Measurements from ENCODE around the gene REXO4.
"Not testable (repeated sequence)": the region's sequence is repeated elsewhere in the genome, so short reads cannot be mapped to it uniquely, and the experiment has no call there.

The REXO4 gene

GRCh38 chr9:133456409-133456808 is 38.6 kb upstream of the REXO4 start:
- no peak for TF ChIP-seq CTCF (IDR thresholded peaks at IDR 0.05; ENCODE audit: insufficient read depth, low read depth, low read length, missing control alignments)
- H3K4me3 ChIP-seq (ENCODE audit: low read length): no peak overlapping the region
- DNase-seq (ENCODE audit: low read depth): no peak

- no peak for DNase-seq (ENCODE audit: low read depth)
- H3K4me3 ChIP-seq (ENCODE audit: low read length): no peak overlapping the region
- no peak for TF ChIP-seq CTCF (IDR thresholded peaks at IDR 0.05; ENCODE audit: insufficient read depth, low read depth, low read length, missing control alignments)
Observed at GRCh38 chr9:133455936-133456335, 38.1 kb upstream of the REXO4 start.

GRCh38 chr9:133454943-133455673 is 37.3 kb upstream of the REXO4 start:
- H3K4me3 ChIP-seq (ENCODE audit: low read length): no peak overlapping the region
- DNase-seq (ENCODE audit: low read depth): no peak
- TF ChIP-seq CTCF (IDR thresholded peaks at IDR 0.05; ENCODE audit: insufficient read depth, low read depth, low read length, missing control alignments): no peak

- no peak for TF ChIP-seq CTCF (IDR thresholded peaks at IDR 0.05; ENCODE audit: insufficient read depth, low read depth, low read length, missing control alignments)
- no peak for DNase-seq (ENCODE audit: low read depth)
- H3K4me3 ChIP-seq (ENCODE audit: low read length): no peak overlapping the region
Observed at GRCh38 chr9:133454325-133454724, 36.5 kb upstream of the REXO4 start.

- no peak overlapping the region for H3K4me3 ChIP-seq (ENCODE audit: low read length)
- DNase-seq (ENCODE audit: low read depth): no peak
- no peak for TF ChIP-seq CTCF (IDR thresholded peaks at IDR 0.05; ENCODE audit: insufficient read depth, low read depth, low read length, missing control alignments)
Observed at GRCh38 chr9:133453651-133454050, 35.8 kb upstream of the REXO4 start.

GRCh38 chr9:133452562-133452961 is 34.8 kb upstream of the REXO4 start:
- no peak for TF ChIP-seq CTCF (IDR thresholded peaks at IDR 0.05; ENCODE audit: insufficient read depth, low read depth, low read length, missing control alignments)
- no peak overlapping the region for H3K4me3 ChIP-seq (ENCODE audit: low read length)
- no peak for DNase-seq (ENCODE audit: low read depth)

- not testable (repeated sequence) for H3K4me3 ChIP-seq (ENCODE audit: low read length); DNase-seq (ENCODE audit: low read depth)
Observed at GRCh38 chr9:133451865-133452264, 34.1 kb upstream of the REXO4 start.

Measured in epithelial cell of esophagus (primary cell).